ENCODE results near the gene GLT8D1.

The GLT8D1 gene

GRCh38 chr3:52715714-52716305 lies 10.2 kb upstream of the GLT8D1 start:
- in situ Hi-C loops (cut with HindIII; ENCODE audit: low pct_ligation_motif_present, low pct_unique_long_range_greater_than_20kb, low sequenced_read_pairs), result no loop called here
- no peak for DNase-seq

DNA sequence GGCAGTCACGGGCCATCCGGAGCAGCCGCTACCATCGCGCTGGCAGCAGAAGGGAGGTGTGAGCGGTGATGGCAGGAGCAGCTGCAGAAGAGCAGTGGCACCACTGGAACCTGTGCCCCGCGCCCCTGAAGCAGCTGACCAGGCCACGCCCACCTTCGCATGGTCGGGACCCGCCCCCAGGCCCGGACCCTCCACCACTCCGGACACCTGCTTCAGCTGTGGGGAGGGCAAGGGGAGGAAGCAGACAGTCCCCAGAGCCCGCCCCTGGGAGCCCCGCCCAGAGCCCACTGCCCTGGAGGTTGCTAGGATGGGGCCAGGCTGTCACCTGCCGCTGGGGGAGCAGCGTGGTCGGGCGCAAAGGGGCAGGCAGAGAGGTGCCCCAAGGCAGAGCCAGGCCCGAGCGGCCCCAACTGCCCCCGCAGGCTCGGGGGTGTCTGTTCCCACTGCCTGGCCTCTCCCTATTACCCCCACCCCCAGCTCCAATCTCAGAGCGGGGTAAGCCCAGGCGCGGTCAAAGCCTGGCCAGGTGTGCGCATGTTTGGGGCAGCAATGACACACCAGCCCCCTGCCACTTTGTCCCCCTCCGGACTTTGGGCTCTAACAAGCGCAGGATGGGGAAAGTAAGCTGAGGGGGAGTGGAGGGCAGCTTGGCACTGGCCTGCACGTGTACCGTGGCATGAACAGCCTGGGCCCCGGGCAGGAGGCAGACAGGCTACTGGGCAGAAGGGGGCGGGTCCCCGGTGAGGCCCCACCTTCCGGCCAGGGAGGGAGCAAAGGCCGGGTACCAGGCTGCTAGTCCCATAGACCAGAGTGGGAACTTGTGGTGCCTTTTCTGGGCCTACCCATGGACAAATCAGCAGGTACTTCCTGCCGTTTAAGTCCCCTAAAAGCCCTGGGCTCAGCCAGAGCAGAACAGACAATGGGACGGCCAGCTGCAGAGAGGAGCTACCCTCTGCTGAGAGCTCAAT lies 9.0 kb upstream of the GLT8D1 start:
- in situ Hi-C loops (cut with HindIII; ENCODE audit: low pct_ligation_motif_present, low pct_unique_long_range_greater_than_20kb, low sequenced_read_pairs), result no loop called here
- no peak for DNase-seq

DNA sequence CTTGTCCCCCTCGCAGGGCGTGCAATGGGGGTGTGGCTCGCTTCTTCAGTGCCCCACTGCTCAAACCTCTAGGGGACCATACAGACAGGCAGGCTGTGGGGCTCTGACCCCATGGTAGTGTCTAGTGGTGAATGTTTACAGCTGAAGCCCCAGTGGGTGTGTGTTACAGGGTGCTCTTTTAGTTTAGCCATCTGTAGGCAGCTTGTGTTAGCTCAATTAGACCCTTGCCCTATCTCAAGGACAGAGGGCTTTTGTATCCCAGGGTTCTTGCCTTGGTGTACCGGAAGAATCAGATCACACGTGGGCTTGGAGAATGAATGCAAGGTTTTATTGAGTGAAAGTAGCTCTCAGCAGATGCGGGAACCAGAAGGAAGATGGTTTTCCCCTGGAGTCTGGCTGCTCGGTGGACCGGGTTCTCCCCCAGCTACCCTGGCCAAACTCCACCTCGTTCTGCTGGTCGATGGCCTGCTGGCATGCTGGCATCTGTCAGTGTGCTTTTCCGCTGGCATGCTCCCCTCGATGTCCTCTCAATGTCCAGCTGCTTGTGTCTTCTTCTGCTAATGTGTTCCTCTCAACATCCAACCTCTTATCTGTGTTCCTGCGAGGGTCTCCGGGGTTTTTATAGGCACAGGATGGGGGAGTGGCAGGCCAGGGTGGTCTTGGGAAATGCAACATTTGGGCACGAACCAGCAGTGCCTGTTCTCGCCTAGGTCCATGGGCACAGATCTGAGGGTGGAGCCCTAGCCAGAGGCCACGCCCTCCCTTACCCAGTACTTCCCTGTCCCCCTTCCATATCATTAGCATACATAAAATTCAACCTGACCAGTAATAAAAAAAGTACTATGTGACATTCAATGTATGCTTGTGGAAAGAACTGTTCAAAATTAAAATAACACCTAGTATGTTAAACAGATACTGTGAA lies 7.0 kb upstream of the GLT8D1 start:
- DNase-seq, result no peak
- in situ Hi-C loops (cut with HindIII; ENCODE audit: low pct_ligation_motif_present, low pct_unique_long_range_greater_than_20kb, low sequenced_read_pairs), result no loop called here

DNA sequence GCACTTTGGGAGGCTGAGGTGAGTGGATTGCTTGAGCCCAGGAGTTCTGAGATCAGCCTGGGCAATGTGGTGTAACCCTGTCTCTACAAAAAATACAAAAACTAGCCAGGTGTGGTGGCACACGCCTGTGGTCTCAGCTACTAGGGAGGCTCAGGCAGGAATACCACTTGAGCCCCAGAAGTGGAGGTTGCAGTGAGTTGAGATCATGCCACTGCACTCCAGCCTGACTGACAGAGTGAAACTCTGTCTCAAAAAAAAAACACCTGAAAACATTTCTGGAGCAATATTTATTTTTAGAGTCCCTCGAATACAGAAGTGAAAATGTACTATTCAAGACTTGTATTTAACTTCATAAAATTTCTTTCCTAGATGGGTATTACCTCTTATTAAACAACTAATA lies 4.9 kb upstream of the GLT8D1 start:
- in situ Hi-C loops (cut with HindIII; ENCODE audit: low pct_ligation_motif_present, low pct_unique_long_range_greater_than_20kb, low sequenced_read_pairs), result no loop called here
- no peak for DNase-seq

DNA sequence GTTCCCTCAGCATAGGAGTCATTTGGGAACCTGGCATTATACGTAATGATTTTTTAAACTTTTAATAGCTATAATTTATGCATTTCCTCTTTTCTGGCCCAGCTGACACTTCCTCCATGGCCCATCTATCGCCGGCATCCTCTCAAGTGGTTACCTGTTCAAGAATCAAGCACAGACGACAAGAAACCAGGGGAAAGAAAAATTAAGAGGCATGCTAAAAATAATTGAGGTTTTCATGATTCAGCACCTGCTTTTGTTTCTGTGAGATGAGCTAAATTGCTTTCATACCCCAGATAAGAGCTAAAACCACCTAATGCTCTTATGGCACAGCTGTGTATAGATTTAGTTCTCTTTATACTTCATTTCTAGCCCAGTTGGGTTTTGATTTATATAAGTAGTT lies 2.0 kb upstream of the GLT8D1 start:
- in situ Hi-C loops (cut with HindIII; ENCODE audit: low pct_ligation_motif_present, low pct_unique_long_range_greater_than_20kb, low sequenced_read_pairs), result no loop called here
- no peak for DNase-seq

DNA sequence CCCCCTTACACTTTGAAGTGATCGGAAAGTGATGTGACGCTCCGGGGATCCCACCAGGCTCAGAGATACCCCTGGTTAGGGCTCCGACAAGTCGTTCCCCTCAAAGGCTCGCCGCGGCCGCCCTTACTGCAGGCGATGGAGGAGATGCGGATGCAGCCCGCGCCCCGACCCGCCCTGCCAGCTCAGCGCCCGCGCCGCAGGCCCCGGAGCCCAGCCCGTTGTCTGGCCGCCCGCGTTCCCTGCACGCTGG lies 228 bp downstream of the GLT8D1 start:
- in situ Hi-C loops (cut with HindIII; ENCODE audit: low pct_ligation_motif_present, low pct_unique_long_range_greater_than_20kb, low sequenced_read_pairs), result no loop called here
- DNase-seq, result no peak

DNA sequence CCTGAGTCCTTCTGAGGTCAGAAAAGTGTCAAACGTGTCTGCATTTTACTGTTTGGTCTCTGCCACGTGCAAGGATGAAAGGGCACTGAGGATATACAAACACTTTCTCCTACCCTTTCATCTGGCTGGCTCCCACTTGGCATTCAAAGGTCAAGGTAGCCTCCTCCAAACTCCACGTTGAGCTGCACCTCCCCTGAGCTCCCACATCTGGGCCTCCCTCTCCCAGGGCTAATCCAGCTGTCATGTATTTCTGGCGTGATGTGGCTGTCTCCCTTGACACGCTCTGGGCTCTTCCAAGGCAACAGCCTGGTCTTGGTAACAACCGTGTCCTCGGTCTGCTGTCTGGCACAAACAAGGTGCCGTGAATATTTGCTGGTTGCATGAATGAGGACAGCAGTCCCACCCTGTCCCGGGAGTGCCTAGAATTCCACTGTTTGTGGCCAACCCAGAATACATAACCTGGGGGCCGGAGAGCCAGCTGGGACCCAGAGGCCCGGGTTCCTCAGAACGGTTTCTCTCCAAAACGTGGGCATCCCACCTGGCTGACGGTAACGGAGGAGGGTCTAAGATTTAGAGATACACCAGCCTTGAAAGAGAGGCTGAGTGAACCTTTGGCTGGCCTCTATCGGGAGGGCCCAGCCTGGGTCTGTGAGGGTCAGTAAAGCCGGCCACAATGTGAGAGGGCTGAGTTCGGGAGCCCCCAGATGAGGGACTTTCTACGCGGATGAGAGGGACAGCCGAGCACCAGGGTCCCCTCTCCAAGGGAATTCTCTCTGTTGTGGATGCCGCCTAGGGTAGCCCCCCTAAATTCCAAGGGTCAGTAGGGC lies 767 bp downstream of the GLT8D1 start:
- in situ Hi-C loops (cut with HindIII; ENCODE audit: low pct_ligation_motif_present, low pct_unique_long_range_greater_than_20kb, low sequenced_read_pairs), result no loop called here

DNA sequence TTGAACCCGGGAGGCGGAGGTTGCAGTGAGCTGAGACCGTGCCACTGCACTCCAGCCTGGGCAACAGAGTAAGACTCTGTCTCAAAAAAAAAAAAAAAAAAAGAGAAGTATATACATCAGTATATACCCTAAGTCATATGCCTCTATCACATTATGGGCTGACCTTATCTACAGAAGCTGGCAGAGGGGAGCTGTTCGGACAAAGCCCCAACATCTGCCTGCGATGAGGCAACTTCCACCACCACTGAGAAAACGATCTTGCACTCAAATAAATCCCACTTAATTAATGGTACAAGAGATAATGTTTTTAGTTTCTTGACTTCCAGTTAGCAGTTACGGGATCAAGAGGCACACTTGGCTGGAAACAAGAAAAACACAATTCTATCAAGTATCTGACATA lies 2.2 kb downstream of the GLT8D1 start:
- no peak for DNase-seq
- in situ Hi-C loops (cut with HindIII; ENCODE audit: low pct_ligation_motif_present, low pct_unique_long_range_greater_than_20kb, low sequenced_read_pairs), result no loop called here

More for the DNA sequence above, 767 bp downstream of the GLT8D1 start:
- DNase-seq, result peak; percentile 29

DNA sequence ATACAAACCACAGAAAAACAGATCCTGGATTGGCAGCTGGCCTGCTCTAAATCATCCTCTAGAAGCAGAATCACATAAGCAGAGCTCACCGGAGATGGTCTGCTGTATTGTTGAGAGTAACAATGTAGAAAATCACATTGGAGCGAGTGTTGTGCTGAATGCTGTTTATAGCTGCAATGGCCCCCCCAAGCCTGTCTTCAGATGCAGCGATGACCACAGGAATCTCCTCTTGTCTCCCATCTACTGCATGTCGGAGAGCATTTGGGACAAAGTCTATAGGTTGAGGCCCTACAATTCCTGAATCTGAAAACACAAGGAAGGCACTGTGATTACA lies 8.0 kb downstream of the GLT8D1 start:
- DNase-seq, result no peak
- in situ Hi-C loops (cut with HindIII; ENCODE audit: low pct_ligation_motif_present, low pct_unique_long_range_greater_than_20kb, low sequenced_read_pairs), result no loop called here

DNA sequence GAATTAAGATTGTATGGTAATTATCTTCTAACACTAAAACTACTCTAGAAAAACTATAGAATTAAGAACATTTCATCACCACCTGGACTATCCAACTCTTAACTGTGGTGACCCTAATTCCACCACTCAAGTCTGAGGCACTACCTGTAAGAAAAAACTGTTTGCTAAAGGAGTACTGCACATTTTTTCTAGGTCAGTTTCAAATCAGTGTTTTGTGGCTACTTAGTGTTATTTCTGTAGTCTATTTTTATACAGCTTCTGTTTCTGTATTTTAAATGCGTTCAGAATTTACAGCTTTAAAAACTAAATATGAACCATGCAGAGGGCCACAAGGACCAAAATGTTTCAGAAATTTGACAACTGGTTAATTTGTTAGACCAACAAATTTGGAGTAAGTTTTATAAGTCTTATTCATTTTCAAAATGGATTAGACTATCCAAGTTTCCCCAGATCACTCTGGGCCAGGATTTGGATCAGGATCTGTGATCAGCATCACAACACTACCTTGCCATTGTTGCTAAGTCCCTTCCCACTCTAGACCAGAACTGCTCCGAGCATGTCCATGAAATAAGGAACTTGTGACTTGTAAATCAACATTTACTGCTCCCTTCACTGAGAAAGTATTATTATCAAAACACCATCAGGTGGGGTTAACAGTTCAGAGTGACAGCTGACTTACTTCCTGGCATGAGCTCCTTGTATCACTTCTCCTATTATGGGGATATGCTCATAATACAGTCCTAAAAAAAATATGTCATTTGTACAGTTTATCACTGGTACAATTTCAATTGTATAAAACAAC lies 8.6 kb downstream of the GLT8D1 start:
- in situ Hi-C loops (cut with HindIII; ENCODE audit: low pct_ligation_motif_present, low pct_unique_long_range_greater_than_20kb, low sequenced_read_pairs), result no loop called here
- no peak for DNase-seq

GRCh38 chr3:52695798-52696671 lies 9.6 kb downstream of the GLT8D1 start:
- DNase-seq, result no peak
- in situ Hi-C loops (cut with HindIII; ENCODE audit: low pct_ligation_motif_present, low pct_unique_long_range_greater_than_20kb, low sequenced_read_pairs), result no loop called here

DNA sequence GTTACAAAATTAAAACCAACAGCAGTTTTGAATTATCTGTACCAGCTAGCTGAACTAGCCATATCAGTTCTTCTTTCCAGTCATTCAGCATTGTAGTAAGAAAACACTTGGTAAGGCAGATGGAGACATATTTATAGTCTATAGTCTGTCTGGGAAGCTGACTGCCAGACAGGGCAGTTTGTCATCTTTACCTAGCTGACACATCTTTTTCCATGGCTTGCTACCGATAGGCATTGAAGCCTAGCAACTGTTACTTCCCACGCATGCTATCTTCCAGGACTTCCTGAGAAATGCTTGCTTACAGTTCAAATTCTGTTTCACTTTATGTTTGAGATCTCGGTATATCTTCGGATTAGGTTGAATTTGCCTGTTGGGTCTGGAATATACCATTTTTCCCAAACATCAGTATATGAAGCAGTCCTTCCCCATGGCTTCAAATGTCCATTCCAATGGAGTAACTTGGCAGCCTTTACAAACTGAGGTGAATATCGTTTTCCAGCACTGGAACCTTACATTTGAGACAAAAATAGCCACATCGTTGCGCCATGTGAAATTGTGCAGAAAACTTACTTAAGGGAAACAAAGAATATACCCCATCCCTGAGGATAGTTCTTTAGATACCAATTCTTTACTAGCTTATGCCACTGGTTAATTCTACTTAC lies 10.9 kb downstream of the GLT8D1 start:
- in situ Hi-C loops (cut with HindIII; ENCODE audit: low pct_ligation_motif_present, low pct_unique_long_range_greater_than_20kb, low sequenced_read_pairs), result no loop called here
- DNase-seq, result no peak

DNA sequence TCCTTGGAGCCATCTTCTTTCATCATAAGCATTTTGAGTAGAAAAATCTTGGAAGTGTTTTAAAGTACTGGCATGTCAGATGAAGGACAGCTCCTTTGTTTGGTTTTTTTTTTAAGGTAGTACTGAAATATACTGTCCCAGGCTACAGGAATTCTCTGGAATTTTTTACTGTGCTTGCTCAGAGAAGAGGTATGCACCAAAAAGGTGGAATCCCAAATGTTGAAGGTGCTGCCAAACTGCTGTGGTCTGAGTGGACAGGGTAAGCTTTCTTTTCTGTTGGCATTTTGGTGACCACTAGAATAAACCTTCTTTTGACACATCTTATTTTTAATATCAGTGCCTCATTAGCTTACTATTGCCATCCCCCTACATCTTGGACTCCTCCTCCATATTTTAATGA lies 12.5 kb downstream of the GLT8D1 start:
- no peak for DNase-seq
- in situ Hi-C loops (cut with HindIII; ENCODE audit: low pct_ligation_motif_present, low pct_unique_long_range_greater_than_20kb, low sequenced_read_pairs), result no loop called here

DNA sequence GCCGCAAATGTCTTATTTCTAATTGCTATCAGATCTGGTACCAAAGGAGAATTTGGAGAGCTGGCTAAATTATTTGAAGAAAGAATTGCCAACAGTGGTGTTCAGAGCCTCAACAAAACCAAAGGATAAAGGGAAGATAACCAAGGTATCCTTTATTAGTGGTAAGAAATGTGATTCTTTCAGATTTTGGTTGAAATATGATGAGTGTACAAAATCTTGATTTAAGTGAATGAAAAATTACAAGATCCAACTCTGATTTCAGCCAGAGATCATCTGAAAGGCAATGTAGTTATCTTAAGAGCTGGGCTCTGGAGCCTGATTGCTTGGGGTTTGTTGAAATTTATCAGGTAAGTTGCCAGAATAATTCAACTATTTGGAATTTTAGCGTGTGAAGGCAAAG lies 15.0 kb downstream of the GLT8D1 start:
- DNase-seq, result no peak
- in situ Hi-C loops (cut with HindIII; ENCODE audit: low pct_ligation_motif_present, low pct_unique_long_range_greater_than_20kb, low sequenced_read_pairs), result no loop called here

DNA sequence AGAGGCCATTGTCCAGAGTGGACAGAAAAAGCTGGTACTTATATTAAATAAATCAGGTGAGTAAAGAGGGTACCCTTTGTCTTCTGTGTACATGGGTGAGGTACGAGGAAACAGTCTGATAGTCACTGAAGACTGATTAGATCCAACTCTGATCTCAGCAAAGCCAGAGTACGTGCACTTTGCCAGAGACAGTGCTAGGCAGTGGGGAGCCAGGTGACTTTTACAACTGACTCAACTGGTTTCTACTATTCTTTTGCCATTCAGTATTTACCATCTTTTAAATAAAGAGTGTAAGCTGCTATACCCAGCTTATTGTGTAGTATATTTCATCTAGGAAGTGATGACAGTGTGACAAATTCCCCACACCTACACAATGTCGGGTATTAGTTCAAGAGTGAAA lies 16.4 kb downstream of the GLT8D1 start:
- in situ Hi-C loops (cut with HindIII; ENCODE audit: low pct_ligation_motif_present, low pct_unique_long_range_greater_than_20kb, low sequenced_read_pairs), result no loop called here
- no peak for DNase-seq

DNA sequence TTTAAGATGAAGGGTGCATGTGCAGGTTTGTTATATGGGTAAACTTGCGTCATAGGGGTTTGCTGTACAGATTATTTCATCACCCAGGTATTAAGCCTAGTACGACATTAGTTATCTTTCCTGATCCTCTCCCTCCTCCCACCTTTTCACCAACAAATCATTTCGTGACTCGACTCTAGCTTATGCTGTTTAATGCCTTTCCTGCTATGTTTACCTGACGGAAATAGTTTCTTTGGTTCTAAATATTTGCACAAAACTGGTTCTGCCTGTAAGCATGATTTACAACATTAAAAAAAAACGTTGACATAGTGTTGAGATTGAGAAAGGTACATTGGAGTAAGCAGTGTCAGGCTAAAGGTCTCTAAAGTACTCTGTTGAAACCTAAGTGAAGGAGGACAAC lies 17.3 kb downstream of the GLT8D1 start:
- no peak for DNase-seq
- in situ Hi-C loops (cut with HindIII; ENCODE audit: low pct_ligation_motif_present, low pct_unique_long_range_greater_than_20kb, low sequenced_read_pairs), result no loop called here
